ENCODE results near the gene TOLLIP.

TOLLIP gene

DNA sequence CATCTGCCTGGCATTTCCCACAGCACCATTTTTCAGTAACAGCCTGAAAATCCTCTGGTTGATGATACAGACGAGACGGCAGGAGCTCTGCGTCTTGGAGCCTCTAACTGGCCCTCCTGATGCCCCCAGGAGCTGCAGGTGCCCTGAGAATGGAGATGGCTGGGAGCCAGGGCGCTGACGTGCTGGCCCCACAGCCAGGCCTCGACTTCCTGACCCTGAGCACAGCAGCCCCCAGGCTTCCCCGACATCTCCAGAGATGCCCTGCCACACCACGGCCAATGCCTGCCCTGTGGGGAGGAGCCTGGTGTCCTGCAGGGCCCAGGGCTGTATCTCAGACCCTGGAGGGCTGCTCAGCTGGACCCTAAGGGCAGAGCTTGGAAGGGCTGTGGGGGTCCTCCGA is 21.5 kb downstream of the TOLLIP start:
- no peak overlapping the region for H3K23ac ChIP-seq (ENCODE audit: low read length)
- no peak overlapping the region for H4K8ac ChIP-seq (ENCODE audit: low read depth, low read length)
- WGBS (ENCODE audit: extremely low coverage, insufficient coverage, low lambda C conversion rate), result no CpG with 5 or more reads among the region's 9 CpGs
- no peaks in the 10 kb centered on the region for H3K27me3 ChIP-seq (ENCODE audit: insufficient read depth, low read length, poor library complexity)
- H3K79me1 ChIP-seq (ENCODE audit: low read length), result peaks cover 11% of the 10 kb centered on the region
- no peaks in the 10 kb centered on the region for H3K4me1 ChIP-seq (ENCODE audit: control insufficient read depth, low read depth, low read length)
- H3K4ac ChIP-seq (ENCODE audit: low read depth, low read length), result no peak overlapping the region
- H3K79me2 ChIP-seq (ENCODE audit: control insufficient read depth, insufficient read depth, low read length), result no peaks in the 10 kb centered on the region
- no peak overlapping the region for H2BK15ac ChIP-seq (replicated peaks; ENCODE audit: low read depth)
- H3K36me3 ChIP-seq (ENCODE audit: control insufficient read depth, insufficient read depth, low read length), result no peaks in the 10 kb centered on the region
- H3K27ac ChIP-seq (ENCODE audit: low read depth, low read length), result no peak overlapping the region
- H3K4me3 ChIP-seq (ENCODE audit: low read length), result no peak overlapping the region
- no peak overlapping the region for H2BK5ac ChIP-seq (ENCODE audit: low read length)
- H4K5ac ChIP-seq (ENCODE audit: low read length), result no peak overlapping the region
- no peak overlapping the region for H2BK120ac ChIP-seq (ENCODE audit: low read depth, low read length)
- H3K9ac ChIP-seq (ENCODE audit: low read length), result no peak overlapping the region
- no peak overlapping the region for H3K18ac ChIP-seq (ENCODE audit: low read length)
- DNase-seq, result no peak
- H2AK5ac ChIP-seq (ENCODE audit: low read length), result no peak overlapping the region
- H3K4me2 ChIP-seq (ENCODE audit: low read length), result no peak overlapping the region
- H3K56ac ChIP-seq (ENCODE audit: low read length), result no peak overlapping the region

GRCh38 chr11:1285876-1286275 is 23.6 kb downstream of the TOLLIP start:
- Histone ChIP-seq H3K23ac (ENCODE audit: low read length) (no peak overlapping the region), H3K36me3 (ENCODE audit: control insufficient read depth, insufficient read depth, low read length) (no peaks in the 10 kb centered on the region), H3K4me1 (ENCODE audit: control insufficient read depth, low read depth, low read length) (peaks cover 2% of the 10 kb centered on the region), H3K4me2 (ENCODE audit: low read length) (no peak overlapping the region), H3K4me3 (ENCODE audit: low read length) (no peak overlapping the region), H2BK5ac (ENCODE audit: low read length) (no peak overlapping the region), H2AK5ac (ENCODE audit: low read length) (no peak overlapping the region), H2BK15ac (replicated peaks; ENCODE audit: low read depth) (no peak overlapping the region), H4K5ac (ENCODE audit: low read length) (no peak overlapping the region), H3K79me1 (ENCODE audit: low read length) (peaks cover 4% of the 10 kb centered on the region), H3K27ac (ENCODE audit: low read depth, low read length) (no peak overlapping the region), H2BK120ac (ENCODE audit: low read depth, low read length) (no peak overlapping the region), H3K9ac (ENCODE audit: low read length) (no peak overlapping the region), H3K27me3 (ENCODE audit: insufficient read depth, low read length, poor library complexity) (no peaks in the 10 kb centered on the region), H3K56ac (ENCODE audit: low read length) (no peak overlapping the region), H4K8ac (ENCODE audit: low read depth, low read length) (no peak overlapping the region), H3K4ac (ENCODE audit: low read depth, low read length) (no peak overlapping the region), H3K18ac (ENCODE audit: low read length) (no peak overlapping the region), H3K79me2 (ENCODE audit: control insufficient read depth, insufficient read depth, low read length) (no peaks in the 10 kb centered on the region)
- DNase-seq, result no peak
- WGBS (ENCODE audit: extremely low coverage, insufficient coverage, low lambda C conversion rate), result no CpG with 5 or more reads among the region's 17 CpGs

- Histone ChIP-seq H2BK15ac (replicated peaks; ENCODE audit: low read depth) (no peak overlapping the region), H2BK120ac (ENCODE audit: low read depth, low read length) (no peak overlapping the region), H4K8ac (ENCODE audit: low read depth, low read length) (no peak overlapping the region), H3K23ac (ENCODE audit: low read length) (no peak overlapping the region), H3K4me3 (ENCODE audit: low read length) (no peak overlapping the region), H3K36me3 (ENCODE audit: control insufficient read depth, insufficient read depth, low read length) (no peaks in the 10 kb centered on the region), H4K5ac (ENCODE audit: low read length) (no peak overlapping the region), H3K79me2 (ENCODE audit: control insufficient read depth, insufficient read depth, low read length) (no peaks in the 10 kb centered on the region), H3K4ac (ENCODE audit: low read depth, low read length) (no peak overlapping the region), H3K18ac (ENCODE audit: low read length) (no peak overlapping the region), H3K56ac (ENCODE audit: low read length) (no peak overlapping the region), H3K27ac (ENCODE audit: low read depth, low read length) (no peak overlapping the region), H3K27me3 (ENCODE audit: insufficient read depth, low read length, poor library complexity) (no peaks in the 10 kb centered on the region), H3K9ac (ENCODE audit: low read length) (no peak overlapping the region), H3K4me2 (ENCODE audit: low read length) (no peak overlapping the region), H2BK5ac (ENCODE audit: low read length) (no peak overlapping the region), H3K79me1 (ENCODE audit: low read length) (no peaks in the 10 kb centered on the region), H3K4me1 (ENCODE audit: control insufficient read depth, low read depth, low read length) (peaks cover 2% of the 10 kb centered on the region), H2AK5ac (ENCODE audit: low read length) (no peak overlapping the region)
- whole genome bisulfite sequencing (ENCODE audit: extremely low coverage, insufficient coverage, low lambda C conversion rate), result no CpG with 5 or more reads among the region's 23 CpGs
- DNase-seq, result no peak
Observed at GRCh38 chr11:1285316-1285744, 24.1 kb downstream of the TOLLIP start.

DNA sequence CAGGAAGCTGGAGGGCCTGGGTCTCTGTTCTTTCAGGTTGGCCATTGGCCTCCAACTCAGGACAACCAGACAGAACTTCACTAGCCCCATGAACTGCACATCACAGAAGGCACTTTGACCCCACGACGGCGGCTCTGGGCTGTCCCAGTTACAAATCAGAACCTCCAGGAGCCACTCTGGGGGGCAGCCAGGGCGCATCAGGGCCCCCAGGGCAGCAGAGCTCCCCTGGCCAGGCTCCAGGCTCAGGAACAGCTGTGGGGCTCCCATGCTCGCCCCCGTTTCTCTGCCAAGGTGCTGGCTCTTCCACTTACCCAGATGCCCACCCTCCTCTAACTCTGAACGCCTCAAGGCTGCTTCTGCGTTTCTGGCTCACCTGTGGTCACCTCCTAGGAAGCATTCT is 25.5 kb downstream of the TOLLIP start:
- Histone ChIP-seq H3K56ac (ENCODE audit: low read length) (no peak overlapping the region), H3K27ac (ENCODE audit: low read depth, low read length) (no peak overlapping the region), H3K4me3 (ENCODE audit: low read length) (no peak overlapping the region), H3K4me1 (ENCODE audit: control insufficient read depth, low read depth, low read length) (peaks cover 2% of the 10 kb centered on the region), H3K4me2 (ENCODE audit: low read length) (no peak overlapping the region), H3K79me2 (ENCODE audit: control insufficient read depth, insufficient read depth, low read length) (no peaks in the 10 kb centered on the region), H2BK5ac (ENCODE audit: low read length) (no peak overlapping the region), H2BK120ac (ENCODE audit: low read depth, low read length) (no peak overlapping the region), H3K23ac (ENCODE audit: low read length) (no peak overlapping the region), H4K5ac (ENCODE audit: low read length) (no peak overlapping the region), H3K4ac (ENCODE audit: low read depth, low read length) (no peak overlapping the region), H3K36me3 (ENCODE audit: control insufficient read depth, insufficient read depth, low read length) (no peaks in the 10 kb centered on the region), H2BK15ac (replicated peaks; ENCODE audit: low read depth) (no peak overlapping the region), H3K79me1 (ENCODE audit: low read length) (no peaks in the 10 kb centered on the region), H3K27me3 (ENCODE audit: insufficient read depth, low read length, poor library complexity) (no peaks in the 10 kb centered on the region), H4K8ac (ENCODE audit: low read depth, low read length) (no peak overlapping the region), H3K18ac (ENCODE audit: low read length) (no peak overlapping the region), H3K9ac (ENCODE audit: low read length) (no peak overlapping the region), H2AK5ac (ENCODE audit: low read length) (no peak overlapping the region)
- DNase-seq, result no peak
- WGBS (ENCODE audit: extremely low coverage, insufficient coverage, low lambda C conversion rate), result no CpG with 5 or more reads among the region's 8 CpGs

GRCh38 chr11:1283091-1283511 is 26.3 kb downstream of the TOLLIP start:
- no peaks in the 10 kb centered on the region for H3K27me3 ChIP-seq (ENCODE audit: insufficient read depth, low read length, poor library complexity)

DNA sequence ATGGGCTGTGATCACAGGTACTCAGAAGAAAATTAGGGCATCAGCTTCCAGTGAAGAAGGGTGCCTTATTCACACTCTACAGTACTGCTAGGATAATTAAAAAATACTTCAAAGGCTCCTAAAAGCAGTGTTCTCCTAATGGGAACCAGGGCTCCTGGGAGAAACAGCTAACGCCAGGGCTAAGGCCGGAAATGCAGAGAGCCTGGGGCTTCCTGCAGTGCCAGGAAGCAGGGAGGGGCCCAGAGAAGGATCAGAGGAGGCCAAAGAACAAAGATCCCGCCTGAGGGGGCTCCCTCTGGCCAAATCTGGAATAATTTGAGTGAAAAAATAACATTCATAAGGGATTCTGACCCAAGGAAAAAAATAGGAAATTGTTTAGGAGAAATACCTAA is 27.5 kb downstream of the TOLLIP start:
- Histone ChIP-seq H3K4me2 (ENCODE audit: low read length) (no peak overlapping the region), H3K18ac (ENCODE audit: low read length) (no peak overlapping the region), H3K27me3 (ENCODE audit: insufficient read depth, low read length, poor library complexity) (no peaks in the 10 kb centered on the region), H2AK5ac (ENCODE audit: low read length) (no peak overlapping the region), H3K79me2 (ENCODE audit: control insufficient read depth, insufficient read depth, low read length) (no peaks in the 10 kb centered on the region), H3K27ac (ENCODE audit: low read depth, low read length) (no peak overlapping the region), H3K36me3 (ENCODE audit: control insufficient read depth, insufficient read depth, low read length) (no peaks in the 10 kb centered on the region), H2BK120ac (ENCODE audit: low read depth, low read length) (no peak overlapping the region), H4K5ac (ENCODE audit: low read length) (no peak overlapping the region), H3K4me1 (ENCODE audit: control insufficient read depth, low read depth, low read length) (peaks cover 2% of the 10 kb centered on the region), H3K56ac (ENCODE audit: low read length) (peak overlapping the region; percentile 67), H3K23ac (ENCODE audit: low read length) (no peak overlapping the region), H2BK15ac (replicated peaks; ENCODE audit: low read depth) (no peak overlapping the region), H2BK5ac (ENCODE audit: low read length) (no peak overlapping the region), H3K4me3 (ENCODE audit: low read length) (no peak overlapping the region), H4K8ac (ENCODE audit: low read depth, low read length) (no peak overlapping the region), H3K9ac (ENCODE audit: low read length) (peak overlapping the region; percentile 17), H3K79me1 (ENCODE audit: low read length) (no peaks in the 10 kb centered on the region), H3K4ac (ENCODE audit: low read depth, low read length) (no peak overlapping the region)
- no CpG with 5 or more reads among the region's 3 CpGs for WGBS (ENCODE audit: extremely low coverage, insufficient coverage, low lambda C conversion rate)
- DNase-seq, result peak; percentile 66

More at GRCh38 chr11:1283091-1283511, 26.3 kb downstream of the TOLLIP start:
- H3K36me3 ChIP-seq (ENCODE audit: control insufficient read depth, insufficient read depth, low read length), result no peaks in the 10 kb centered on the region
- H3K18ac ChIP-seq (ENCODE audit: low read length), result no peak overlapping the region
- H2AK5ac ChIP-seq (ENCODE audit: low read length), result no peak overlapping the region
- no peak overlapping the region for H3K4ac ChIP-seq (ENCODE audit: low read depth, low read length)
- no peak overlapping the region for H2BK120ac ChIP-seq (ENCODE audit: low read depth, low read length)
- H3K79me1 ChIP-seq (ENCODE audit: low read length), result no peaks in the 10 kb centered on the region
- no peak overlapping the region for H3K23ac ChIP-seq (ENCODE audit: low read length)
- DNase-seq, result no peak
- WGBS (ENCODE audit: extremely low coverage, insufficient coverage, low lambda C conversion rate), result no CpG with 5 or more reads among the region's 18 CpGs
- no peak overlapping the region for H2BK15ac ChIP-seq (replicated peaks; ENCODE audit: low read depth)
- H4K5ac ChIP-seq (ENCODE audit: low read length), result no peak overlapping the region
- H3K56ac ChIP-seq (ENCODE audit: low read length), result no peak overlapping the region
- H3K27ac ChIP-seq (ENCODE audit: low read depth, low read length), result no peak overlapping the region
- H2BK5ac ChIP-seq (ENCODE audit: low read length), result no peak overlapping the region
- H4K8ac ChIP-seq (ENCODE audit: low read depth, low read length), result no peak overlapping the region
- H3K4me2 ChIP-seq (ENCODE audit: low read length), result no peak overlapping the region
- H3K9ac ChIP-seq (ENCODE audit: low read length), result no peak overlapping the region
- no peak overlapping the region for H3K4me3 ChIP-seq (ENCODE audit: low read length)
- peaks cover 2% of the 10 kb centered on the region for H3K4me1 ChIP-seq (ENCODE audit: control insufficient read depth, low read depth, low read length)
- no peaks in the 10 kb centered on the region for H3K79me2 ChIP-seq (ENCODE audit: control insufficient read depth, insufficient read depth, low read length)

All from mesendoderm (in vitro differentiated cells).